ENCODE measurements around the gene SLC9A3. TPM values are rescaled to one million over a fixed set of nuclear protein-coding genes. Genes with fewer than 3 reads are reported as not detected.

Gene SLC9A3
- total RNA-seq, 1 experiment from 2014 or later, result 0.85 TPM

- H2AFZ ChIP-seq (ENCODE audit: low read length), result no peak overlapping the region
- H3K4ac ChIP-seq (ENCODE audit: low read depth, low read length), result no peak overlapping the region
- no peak overlapping the region for H4K5ac ChIP-seq (ENCODE audit: insufficient read length, low read depth, low read length)
- no peak overlapping the region for H3K14ac ChIP-seq (ENCODE audit: insufficient read depth, low read length)
- Mint-ChIP-seq H3K27ac (no peak overlapping the region), H3K4me1 (peaks cover 8 to 18% of the 10 kb centered on the region in 2 experiments), H3K27me3 (ENCODE audit: low read depth) (peaks cover 40% of the 10 kb centered on the region), H3K9me3 (no peaks in the 10 kb centered on the region; a peak in 1 of 5 replicates), H3K4me3 (no peak overlapping the region), H3K36me3 (ENCODE audit: insufficient read depth in 1 of 3, low read depth in 3 of 3) (no peaks in the 10 kb centered on the region; a peak in 1 of 7 replicates)
- H2BK20ac ChIP-seq (ENCODE audit: low read depth, low read length, poor library complexity, severe bottlenecking), result no peak overlapping the region
- H3K4me2 ChIP-seq (ENCODE audit: insufficient read depth, insufficient read length, low read length), result no peak overlapping the region
- no peaks in the 10 kb centered on the region for H3K23me2 ChIP-seq (ENCODE audit: insufficient read length, low read depth, low read length, poor library complexity, severe bottlenecking)
- H2BK120ac ChIP-seq (ENCODE audit: low read depth, low read length, poor library complexity, severe bottlenecking), result no peak overlapping the region
- no peak overlapping the region for H4K8ac ChIP-seq (replicated peaks; ENCODE audit: insufficient read length, low read depth, low read length)
- DNase-seq, result no peak
- no peak overlapping the region for H3K18ac ChIP-seq (ENCODE audit: insufficient read length, low read depth, low read length)
- no peaks in the 10 kb centered on the region for H3K9me3 ChIP-seq (ENCODE audit: control insufficient read depth, low read depth, low read length)
- no peaks in the 10 kb centered on the region for H4K20me1 ChIP-seq (ENCODE audit: control insufficient read depth, insufficient read depth, insufficient read length)
- TF ChIP-seq, protein P1, sequence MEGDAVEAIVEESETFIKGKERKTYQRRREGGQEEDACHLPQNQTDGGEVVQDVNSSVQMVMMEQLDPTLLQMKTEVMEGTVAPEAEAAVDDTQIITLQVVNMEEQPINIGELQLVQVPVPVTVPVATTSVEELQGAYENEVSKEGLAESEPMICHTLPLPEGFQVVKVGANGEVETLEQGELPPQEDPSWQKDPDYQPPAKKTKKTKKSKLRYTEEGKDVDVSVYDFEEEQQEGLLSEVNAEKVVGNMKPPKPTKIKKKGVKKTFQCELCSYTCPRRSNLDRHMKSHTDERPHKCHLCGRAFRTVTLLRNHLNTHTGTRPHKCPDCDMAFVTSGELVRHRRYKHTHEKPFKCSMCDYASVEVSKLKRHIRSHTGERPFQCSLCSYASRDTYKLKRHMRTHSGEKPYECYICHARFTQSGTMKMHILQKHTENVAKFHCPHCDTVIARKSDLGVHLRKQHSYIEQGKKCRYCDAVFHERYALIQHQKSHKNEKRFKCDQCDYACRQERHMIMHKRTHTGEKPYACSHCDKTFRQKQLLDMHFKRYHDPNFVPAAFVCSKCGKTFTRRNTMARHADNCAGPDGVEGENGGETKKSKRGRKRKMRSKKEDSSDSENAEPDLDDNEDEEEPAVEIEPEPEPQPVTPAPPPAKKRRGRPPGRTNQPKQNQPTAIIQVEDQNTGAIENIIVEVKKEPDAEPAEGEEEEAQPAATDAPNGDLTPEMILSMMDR (conservative IDR thresholded peaks at IDR 0.05), result no peak
- H2AK5ac ChIP-seq (ENCODE audit: insufficient read length, low read length), result no peak overlapping the region
- no peak overlapping the region for H3K23ac ChIP-seq (ENCODE audit: insufficient read length, low read depth, low read length)
- no peak overlapping the region for H4K91ac ChIP-seq (ENCODE audit: insufficient read length, low read depth, low read length)
- H3T11ph ChIP-seq (ENCODE audit: low read length), result no peak overlapping the region
- no CpG with 5 or more reads among the region's 52 CpGs for WGBS (ENCODE audit: extremely low coverage, insufficient read length, low lambda C conversion rate)
- H2BK12ac ChIP-seq (ENCODE audit: insufficient read length, low read depth, low read length), result no peak overlapping the region
- no peaks in the 10 kb centered on the region for H3K79me2 ChIP-seq (ENCODE audit: insufficient read depth, low read length)
- H2BK5ac ChIP-seq (ENCODE audit: insufficient read length, low read length), result no peak overlapping the region
- H3K56ac ChIP-seq (ENCODE audit: insufficient read length, low read depth, low read length), result no peak overlapping the region
- H3K9ac ChIP-seq (ENCODE audit: extremely low read depth, insufficient read length, low read length), result no peak overlapping the region
- peaks cover 30% of the 10 kb centered on the region; the same call in 1 of the 2 replicates for H3K27me3 ChIP-seq (ENCODE audit: insufficient read depth, low read length)
- no peak overlapping the region for H3K27ac ChIP-seq (ENCODE audit: insufficient read length, low read depth, low read length)
- no peaks in the 10 kb centered on the region; the same call in 1 of the 2 replicates for H3K4me1 ChIP-seq (ENCODE audit: insufficient read depth, low read length)
- no peak overlapping the region for H2BK15ac ChIP-seq (ENCODE audit: low read depth, low read length)
- H3K79me1 ChIP-seq (ENCODE audit: insufficient read depth, low read depth, low read length, poor library complexity, severe bottlenecking), result no peaks in the 10 kb centered on the region
These were observed 33.0 kb downstream of the SLC9A3 start for GRCh38 chr5:491119-491855.

Data from H9 (cell line).